Inferior parietal cortex (tissue), 1 donor: Measurements from ENCODE around the gene DNA2.
"Not testable (repeated sequence)": the region's sequence is repeated elsewhere in the genome, so short reads cannot be mapped to it uniquely, and the experiment has no call there.

Source experiments
- DNase-seq: peaks from one replicate; pipeline ENCODE4 v3.0.0-alpha.2; 2016; ENCODE audit errors: extremely low spot score

The DNA2 gene

GRCh38 chr10:68471586-68472408 is at the start of gene DNA2:
TSS of gene DNA2 (minus strand) at chr10:68471973. CDS start at chr10:68471864, 109 bp downstream.
- peak; percentile 78 for DNase-seq

- not testable (repeated sequence) for DNase-seq
Measured at GRCh38 chr10:68518609-68519008, 46.8 kb upstream of the DNA2 start.

GRCh38 chr10:68517188-68517587 is 45.4 kb upstream of the DNA2 start:
- no peak for DNase-seq

GRCh38 chr10:68516766-68517165 is 45.0 kb upstream of the DNA2 start:
- no peak for DNase-seq

DNA sequence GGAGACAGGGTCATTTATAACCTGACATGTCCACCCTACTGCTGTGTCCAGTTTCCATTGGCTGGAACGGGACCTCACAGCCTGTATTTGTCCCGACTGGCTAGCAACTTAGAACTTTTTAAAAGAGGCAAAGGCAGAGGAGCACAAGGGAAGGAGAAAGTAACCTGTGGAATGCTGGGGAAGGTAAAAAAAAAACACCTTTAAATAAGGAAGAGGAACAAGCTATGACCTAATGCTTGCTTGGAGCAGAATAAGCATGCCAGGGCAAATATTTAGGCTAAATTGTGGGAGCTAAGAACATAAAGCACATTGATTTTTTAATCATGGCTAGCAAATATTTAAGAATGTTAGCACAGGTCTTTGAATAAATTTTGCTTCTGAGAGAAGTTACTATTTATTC is 44.4 kb upstream of the DNA2 start:
- not testable (repeated sequence) for DNase-seq

- DNase-seq, result no peak
Measured at GRCh38 chr10:68508090-68508489, 36.3 kb upstream of the DNA2 start.

GRCh38 chr10:68506411-68506810 is 34.6 kb upstream of the DNA2 start:
- no peak for DNase-seq

GRCh38 chr10:68502846-68503245 is 31.1 kb upstream of the DNA2 start:
- no peak for DNase-seq

GRCh38 chr10:68501691-68502090 is 29.9 kb upstream of the DNA2 start:
- no peak for DNase-seq

DNA sequence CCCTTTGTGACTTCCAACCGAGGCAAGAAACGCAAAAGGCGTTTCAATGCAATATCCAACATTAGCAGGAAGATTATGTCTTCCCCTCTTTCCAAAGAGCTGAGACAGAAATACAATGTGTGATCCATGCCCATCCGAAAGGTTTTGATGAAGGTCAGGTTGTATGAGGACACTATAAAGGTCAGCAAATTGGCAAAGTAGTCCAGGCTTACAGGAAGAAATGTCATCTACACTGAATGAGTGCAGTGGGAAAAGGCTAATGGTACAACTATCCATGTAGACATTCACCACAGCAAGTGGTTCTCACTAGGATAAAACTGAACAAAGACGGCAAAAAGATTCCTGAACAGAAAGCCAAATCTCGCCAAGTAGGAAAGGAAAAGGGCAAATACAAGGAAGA is 27.8 kb upstream of the DNA2 start:
- DNase-seq, result no peak

DNA sequence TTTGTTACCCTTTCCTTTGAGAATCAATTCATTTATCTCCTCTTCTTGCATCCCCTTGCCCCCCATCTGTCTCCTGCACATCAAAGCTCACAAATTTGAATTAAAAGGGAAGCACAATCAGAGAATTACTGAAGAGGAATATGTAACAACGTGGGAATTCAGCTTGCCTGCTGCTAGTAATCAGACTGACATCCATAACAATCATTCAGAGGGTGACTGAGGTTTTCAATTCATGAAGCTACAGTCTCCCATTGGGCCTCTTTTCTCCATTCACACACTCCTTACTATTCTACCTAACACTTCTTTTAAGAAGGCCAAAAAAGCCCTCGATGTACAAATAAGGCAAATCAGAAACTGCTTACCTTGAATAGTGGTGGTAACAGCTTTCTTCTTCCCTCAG is 24.3 kb upstream of the DNA2 start:
- no peak for DNase-seq

DNA sequence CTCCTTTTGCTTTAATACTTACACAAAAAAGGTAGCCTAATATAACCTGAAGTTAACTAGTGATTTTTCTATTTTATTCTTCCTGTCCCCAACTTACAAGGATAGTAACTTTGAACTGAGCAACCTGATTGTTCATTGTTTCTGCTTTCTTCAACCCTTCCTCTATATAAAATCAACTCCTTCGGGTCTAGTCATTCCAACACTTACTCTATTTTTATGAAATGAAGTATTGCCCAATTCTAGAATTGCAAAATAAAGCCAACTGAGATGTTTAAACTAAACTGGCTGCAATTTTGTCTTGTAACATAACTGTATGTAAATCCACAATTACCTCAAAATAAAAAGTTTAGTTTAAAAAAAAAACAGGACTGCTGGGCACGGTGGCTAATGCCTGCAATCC is 20.3 kb upstream of the DNA2 start:
- DNase-seq, result no peak

DNA sequence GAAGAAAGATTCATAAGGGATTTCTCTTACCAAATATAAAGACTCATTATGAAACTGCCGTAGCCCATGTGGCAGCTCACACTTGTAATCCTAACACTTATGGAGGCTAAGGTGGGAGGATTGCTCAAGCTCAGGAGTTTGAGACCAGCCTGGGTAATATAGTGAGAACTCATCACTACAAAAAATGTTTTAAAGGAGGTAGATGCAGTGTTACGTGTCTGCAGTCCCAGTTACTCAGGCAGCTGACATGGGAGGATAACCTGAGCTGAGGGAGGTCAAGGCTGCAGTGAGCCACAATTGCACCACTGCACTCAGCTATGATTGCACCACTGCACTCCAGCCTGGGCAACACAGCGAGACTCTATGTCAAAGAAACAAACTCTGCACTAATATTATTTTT is 18.1 kb upstream of the DNA2 start:
- no peak for DNase-seq

- DNase-seq, result no peak
Measured at GRCh38 chr10:68474021-68474420, 2.2 kb upstream of the DNA2 start.

- DNase-seq, result no peak
Measured at GRCh38 chr10:68471063-68471585, 649 bp downstream of the DNA2 start.

GRCh38 chr10:68470300-68470699 is 1.5 kb downstream of the DNA2 start:
- no peak for DNase-seq

DNA sequence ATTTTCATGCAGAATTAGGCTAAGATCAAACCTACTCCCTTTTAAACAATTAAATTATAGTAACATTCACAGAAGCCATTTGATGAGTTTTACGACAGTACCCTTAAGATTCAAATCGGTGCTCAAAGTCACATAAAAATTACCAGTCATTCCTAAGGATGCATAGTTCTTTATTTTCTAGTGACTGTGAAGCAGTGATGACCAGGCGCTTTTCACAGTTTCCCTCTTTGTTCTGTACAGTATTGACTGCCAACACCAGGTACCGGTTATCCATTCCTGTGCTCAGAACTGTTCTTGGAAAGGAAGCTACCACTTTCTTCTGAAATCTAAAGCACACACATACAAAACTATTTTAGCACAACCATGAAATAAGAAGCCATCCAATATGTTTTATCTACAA is 1.9 kb downstream of the DNA2 start:
- DNase-seq, result no peak

DNA sequence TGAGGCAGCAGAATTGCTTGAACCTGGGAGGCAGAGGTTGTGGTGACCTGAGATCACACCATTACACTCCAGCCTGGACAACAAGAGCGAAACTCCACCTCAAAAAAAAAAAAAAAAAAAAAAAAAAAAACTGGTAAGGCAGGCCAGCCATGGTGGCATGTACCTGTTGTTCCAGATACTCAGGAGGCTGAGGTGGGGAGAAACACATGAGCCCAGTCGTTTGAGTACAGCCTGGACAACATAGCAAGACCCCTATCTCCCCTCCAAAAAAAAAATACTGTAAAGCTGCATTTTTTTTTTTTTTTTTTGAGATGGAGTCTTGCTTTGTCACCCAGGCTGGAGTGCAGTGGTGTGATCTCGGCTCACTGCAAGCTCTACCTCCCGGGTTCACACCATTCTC is 7.0 kb downstream of the DNA2 start:
- not testable (repeated sequence) for DNase-seq

DNA sequence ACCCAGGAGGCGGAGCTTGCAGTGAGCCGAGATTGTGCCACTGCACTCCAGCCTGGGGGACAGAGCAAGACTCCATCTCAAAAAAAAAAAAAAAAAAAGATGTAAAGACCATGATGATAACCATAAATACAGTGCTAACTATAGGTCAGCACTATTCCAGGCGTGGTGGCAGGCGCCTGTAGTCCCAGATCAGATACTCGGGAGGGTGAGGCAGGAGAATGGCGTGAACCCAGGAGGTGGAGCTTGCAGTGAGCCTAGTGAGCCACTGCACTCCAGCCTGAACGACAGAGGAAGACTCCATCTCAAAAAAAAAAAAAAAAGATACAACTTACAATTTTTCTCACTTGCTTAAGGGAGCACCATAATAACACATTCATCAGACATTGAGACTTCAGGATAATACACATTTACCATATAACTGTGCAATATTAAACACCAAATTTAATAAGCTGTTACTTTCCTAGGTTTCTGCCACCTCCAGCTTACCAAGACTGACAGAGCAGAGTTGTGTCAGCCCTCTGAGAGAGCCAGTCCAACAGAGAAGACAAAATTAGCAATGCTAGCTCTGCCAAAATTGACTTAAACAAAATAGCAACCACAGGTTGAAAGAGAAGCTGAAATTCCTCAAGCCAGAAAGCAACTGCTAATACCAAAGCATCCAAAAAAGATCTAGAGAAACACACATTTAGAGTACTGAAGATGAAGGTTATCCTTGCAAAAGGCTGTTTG is 8.2 kb downstream of the DNA2 start:
- peak; percentile 30 for DNase-seq

GRCh38 chr10:68462536-68462935 is 9.2 kb downstream of the DNA2 start:
- DNase-seq, result no peak

- no peak for DNase-seq
Measured at GRCh38 chr10:68461032-68461431, 10.7 kb downstream of the DNA2 start.

- not testable (repeated sequence) for DNase-seq
Measured at GRCh38 chr10:68449698-68450097, 22.1 kb downstream of the DNA2 start.

GRCh38 chr10:68446179-68446578 is 25.6 kb downstream of the DNA2 start:
- no peak for DNase-seq
